IPS DF 4.7 (cell line): Measurements from ENCODE around the gene FAM107B.
"Not testable (repeated sequence)": the region's sequence is repeated elsewhere in the genome, so short reads cannot be mapped to it uniquely, and the experiment has no call there.

Experiments
- DNase-seq: peaks from one replicate; pipeline ENCODE4 v3.0.0-alpha.2; 2013; ENCODE audit warnings: low spot score; ENCODE audit errors: extremely low read depth

The FAM107B gene

DNA sequence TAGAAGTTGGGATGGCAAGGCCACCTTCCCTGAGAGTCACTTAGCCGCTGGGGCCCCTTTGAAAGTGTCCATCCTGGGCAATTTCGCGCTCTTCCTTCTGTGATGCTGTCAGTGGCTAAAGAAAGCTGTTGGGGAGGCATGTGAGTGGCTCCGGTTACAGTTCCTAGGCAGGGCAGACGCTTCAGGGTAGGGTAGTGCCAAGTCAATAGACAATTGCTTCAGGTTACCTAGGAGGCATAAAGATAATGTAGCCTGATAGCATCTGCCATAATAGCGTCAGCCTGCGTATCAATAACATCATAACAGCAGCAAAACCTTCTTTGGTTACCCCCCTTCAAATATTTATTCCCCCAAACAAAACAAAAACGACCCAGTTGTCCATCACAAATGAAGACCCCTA lies at the start of gene FAM107B:
Gene FAM107B, minus strand, starts transcription at position 101 of the 400 bp plus-strand sequence. CDS start 234 bp downstream, outside the sequence.
- DNase-seq, result no peak

GRCh38 chr10:14823966-14824365 lies 49.3 kb upstream of the FAM107B start:
- no peak for DNase-seq

- no peak for DNase-seq
Measured at GRCh38 chr10:14822879-14823755, 48.4 kb upstream of the FAM107B start.

- no peak for DNase-seq
Measured at GRCh38 chr10:14821635-14822375, 47.1 kb upstream of the FAM107B start.

DNA sequence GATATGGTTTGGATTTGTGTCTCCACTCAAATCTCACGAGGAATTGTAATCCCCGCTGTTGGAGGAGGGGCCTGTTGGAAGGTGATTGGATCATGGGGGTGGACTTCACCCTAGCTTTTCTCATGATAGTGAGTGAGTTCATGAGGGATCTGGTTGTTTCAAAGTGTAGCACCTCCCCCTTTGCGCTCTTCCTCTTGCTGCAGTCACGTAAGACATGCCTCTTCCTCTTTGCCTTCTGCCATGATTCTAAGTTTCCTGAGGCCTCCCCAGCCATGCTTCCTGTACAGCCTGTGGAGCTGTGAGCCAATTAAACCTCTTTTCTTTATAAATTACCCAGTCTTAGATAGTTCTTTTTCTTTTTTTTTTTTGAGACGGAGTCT lies 46.1 kb upstream of the FAM107B start:
- DNase-seq, result no peak

GRCh38 chr10:14820010-14820774 lies 45.5 kb upstream of the FAM107B start:
- DNase-seq, result no peak

GRCh38 chr10:14816717-14817116 lies 42.0 kb upstream of the FAM107B start:
- not testable (repeated sequence) for DNase-seq

DNA sequence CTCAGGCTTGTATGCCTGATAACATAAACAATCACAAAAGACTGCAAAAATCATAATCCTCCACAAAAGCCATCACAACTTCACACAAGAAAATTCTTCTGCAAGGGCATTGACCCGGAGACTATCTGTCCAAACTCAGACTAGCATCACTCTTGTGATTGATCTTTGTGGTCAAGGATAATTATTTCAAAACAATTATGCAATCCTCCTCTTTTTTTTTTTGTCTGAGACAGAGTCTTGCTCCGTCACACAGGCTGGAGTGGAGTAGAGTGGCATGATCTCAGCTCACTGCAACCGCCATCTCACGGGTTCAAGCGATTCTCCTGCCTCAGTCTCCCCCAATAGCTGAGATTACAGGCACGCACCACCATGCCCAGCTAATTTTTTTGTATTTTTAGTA lies 41.0 kb upstream of the FAM107B start:
- DNase-seq, result no peak

DNA sequence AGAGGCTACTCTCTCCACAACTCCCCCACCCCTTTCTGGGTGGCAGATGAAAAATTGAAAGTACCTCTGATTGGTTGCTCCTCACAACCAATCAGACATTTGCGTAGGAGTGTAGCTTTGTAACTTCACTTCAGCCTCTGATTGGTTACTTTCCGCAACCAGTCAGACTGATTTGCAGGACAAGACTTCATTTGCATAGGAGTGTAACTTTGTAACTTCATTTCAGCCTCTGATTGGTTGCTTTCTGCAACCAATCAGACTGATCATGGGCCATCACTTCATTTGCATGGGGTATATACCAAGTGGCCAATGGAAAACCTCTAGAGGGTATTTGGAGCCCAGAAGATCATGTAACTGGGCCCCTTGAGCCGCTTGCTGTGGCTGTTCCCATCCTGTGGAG lies 37.6 kb upstream of the FAM107B start:
- no peak for DNase-seq

DNA sequence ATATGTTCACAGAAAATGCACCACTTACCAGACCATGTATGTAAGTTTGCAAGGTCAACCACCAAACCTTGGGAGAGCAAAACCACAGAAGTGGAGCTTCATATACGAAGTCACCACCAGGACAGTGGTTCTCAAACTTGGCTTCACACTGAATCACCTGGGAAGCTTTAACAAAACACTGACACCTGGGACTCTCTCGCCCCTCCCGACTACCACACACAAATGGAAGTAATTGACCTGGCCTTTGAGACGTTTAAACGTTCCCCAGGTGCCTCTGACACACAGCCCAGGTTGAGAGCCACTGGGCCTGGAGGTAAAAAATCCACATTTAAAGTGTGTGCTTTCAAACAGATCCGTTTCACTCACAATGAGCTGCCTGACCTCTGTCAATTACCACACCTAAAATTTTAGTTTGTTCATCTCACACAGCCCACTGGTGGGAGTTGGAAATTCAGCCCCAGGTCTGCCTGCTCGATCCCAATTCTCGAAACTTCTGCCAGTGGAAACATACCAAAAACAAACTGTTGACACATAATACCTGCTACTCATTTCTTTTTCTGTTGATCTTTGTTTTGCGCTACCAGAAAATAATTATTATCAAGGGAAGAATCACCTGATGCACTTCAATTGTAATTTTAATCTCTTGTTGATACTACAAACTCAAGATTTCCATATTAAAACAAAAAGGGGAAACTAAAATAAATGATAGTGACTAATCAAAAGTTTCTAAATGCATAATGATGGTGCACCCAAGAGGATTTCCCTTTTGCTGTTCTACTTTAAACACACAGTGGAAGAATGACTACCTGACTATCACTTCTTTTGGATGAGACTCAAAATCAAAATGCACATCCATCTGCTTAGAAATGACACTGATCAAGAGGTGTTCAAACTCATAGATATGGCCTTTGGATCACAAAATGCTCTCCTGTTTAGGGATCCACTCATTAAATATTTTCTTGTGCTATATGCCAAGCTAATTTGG lies 36.6 kb upstream of the FAM107B start:
- no peak for DNase-seq

DNA sequence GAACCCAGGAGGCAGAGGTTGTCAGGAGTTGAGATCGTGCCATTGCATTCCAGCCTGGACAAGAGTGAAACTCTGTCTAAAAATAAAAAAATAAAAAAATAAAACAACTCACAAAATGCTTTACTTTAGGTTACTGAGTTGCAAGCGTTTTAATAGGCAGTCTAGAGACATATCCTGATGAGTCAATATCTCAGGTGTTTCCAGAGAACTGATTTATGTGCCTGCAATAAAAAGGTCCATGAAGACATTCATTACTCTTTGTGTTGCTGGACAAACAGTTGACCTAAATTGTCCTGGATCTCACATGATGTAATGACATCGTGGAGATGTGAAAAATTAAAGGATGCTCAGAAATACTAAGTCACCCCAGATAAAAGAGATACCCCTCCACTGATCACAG lies 31.6 kb upstream of the FAM107B start:
- no peak for DNase-seq

DNA sequence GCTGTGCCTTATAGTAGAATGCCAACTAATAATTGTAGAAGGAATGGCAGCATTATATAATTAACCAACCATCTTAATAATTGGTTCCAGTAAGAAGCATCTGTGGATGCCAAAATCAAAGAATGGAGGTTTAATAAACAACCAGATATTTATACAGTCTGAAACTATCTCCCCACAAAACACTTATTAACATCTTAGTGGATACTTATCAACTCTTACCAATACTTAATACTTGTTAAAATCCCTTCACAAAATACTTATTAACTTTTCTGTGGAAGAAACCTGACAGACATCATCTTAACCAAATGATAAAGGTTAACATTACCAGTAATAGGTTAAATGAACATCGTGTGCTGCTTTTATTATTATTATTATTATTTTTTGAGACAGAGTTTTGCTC lies 29.1 kb upstream of the FAM107B start:
- DNase-seq, result no peak

- DNase-seq, result no peak
Measured at GRCh38 chr10:14801723-14802122, 27.0 kb upstream of the FAM107B start.

GRCh38 chr10:14800397-14800796 lies 25.7 kb upstream of the FAM107B start:
- no peak for DNase-seq

DNA sequence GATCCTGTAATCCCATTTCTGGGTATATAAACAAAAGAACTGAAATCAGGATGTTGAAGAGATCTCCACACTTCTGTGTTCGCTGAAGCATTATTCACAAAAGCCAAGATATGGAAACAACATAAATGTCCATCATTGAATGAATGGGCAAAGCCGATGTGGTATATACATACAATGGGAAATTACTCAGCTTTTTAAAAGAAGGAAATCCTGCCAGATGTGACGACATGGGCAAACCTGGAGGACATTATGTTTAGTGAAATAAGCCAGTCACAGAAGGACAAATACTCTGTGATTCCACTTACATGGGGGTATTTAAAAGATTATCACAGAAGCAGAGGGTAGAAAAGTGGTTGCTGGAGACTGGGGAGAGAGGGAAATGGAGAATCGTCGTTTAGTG lies 23.9 kb upstream of the FAM107B start:
- no peak for DNase-seq

DNA sequence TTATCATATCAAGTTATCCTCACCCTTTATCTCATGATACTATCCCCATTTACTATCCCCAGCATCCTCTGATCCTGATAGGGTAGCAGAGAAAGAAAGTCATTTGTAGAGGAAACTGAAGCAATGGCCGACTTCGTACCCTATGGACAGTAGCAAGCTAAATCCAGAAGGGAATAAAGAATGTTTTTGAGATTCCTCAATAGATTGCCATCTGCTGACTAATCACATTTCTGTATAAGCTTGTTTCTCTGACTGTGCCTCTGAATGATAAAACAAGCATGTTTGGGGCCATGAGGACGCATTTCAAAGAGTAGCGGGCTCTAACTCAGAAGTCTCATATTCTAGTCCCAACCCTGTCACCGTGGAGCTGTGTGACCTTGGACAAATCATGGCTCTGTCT lies 13.2 kb upstream of the FAM107B start:
- DNase-seq, result no peak

DNA sequence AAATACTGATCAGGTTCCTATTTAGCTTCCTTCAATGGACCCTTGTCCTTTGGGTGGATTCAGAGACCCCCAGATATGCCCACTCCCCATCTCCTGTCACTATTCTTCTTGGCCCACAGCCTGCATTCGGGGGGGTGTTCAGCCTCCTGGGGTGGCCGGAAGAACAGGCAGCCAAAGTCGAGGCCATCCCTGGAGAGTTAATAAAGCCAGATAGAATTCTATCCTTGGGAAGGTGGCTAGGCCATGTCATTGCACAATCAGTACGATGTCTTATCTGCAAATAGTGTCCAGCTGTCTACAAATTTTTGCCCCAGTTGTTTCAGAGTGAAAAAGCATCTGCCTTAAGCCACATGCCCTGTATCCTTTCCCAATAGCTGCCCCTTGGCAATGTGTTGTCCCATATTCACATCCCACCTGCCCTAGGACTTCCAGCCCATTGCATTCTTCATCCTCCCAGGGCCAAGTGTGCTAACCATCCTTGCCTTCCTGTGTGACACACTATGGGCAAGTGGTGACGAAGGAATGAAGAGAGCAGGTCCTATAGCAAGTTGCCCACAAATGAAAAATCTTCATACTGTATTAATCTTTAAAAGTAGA lies 9.9 kb upstream of the FAM107B start:
- DNase-seq, result no peak

GRCh38 chr10:14782691-14783363 lies 8.1 kb upstream of the FAM107B start:
- DNase-seq, result no peak

- no peak for DNase-seq
Measured at GRCh38 chr10:14781763-14782162, 7.1 kb upstream of the FAM107B start.
